Dendritic cell treated with granulocyte-macrophage colony-stimulating factor and Interleukin-4, amounts not matched to agents 40 ng/mL and 50 ng/mL, for 4 days (primary cell): Measurements from ENCODE around the gene CSK.

Experiments
- H3K27ac Mint-ChIP-seq: one replicate; pipeline ENCODE4 v1.8.0; 2022; ENCODE audit warnings: mild to moderate bottlenecking, mixed read lengths
- H3K27me3 Mint-ChIP-seq: one replicate; pipeline ENCODE4 v1.8.0; 2022; ENCODE audit warnings: mild to moderate bottlenecking, mixed read lengths
- H3K36me3 Mint-ChIP-seq: one replicate; pipeline ENCODE4 v1.8.0; 2022; ENCODE audit warnings: low read depth, mixed read lengths
- H3K4me1 Mint-ChIP-seq: one replicate; pipeline ENCODE4 v1.8.0; 2022; ENCODE audit warnings: low read depth, mixed read lengths
- H3K4me3 Mint-ChIP-seq: one replicate; pipeline ENCODE4 v1.8.0; 2022; ENCODE audit warnings: mild to moderate bottlenecking, moderate library complexity, mixed read lengths
- H3K9me3 Mint-ChIP-seq: one replicate; pipeline ENCODE4 v1.8.0; 2022; ENCODE audit warnings: mixed read lengths
- intact Hi-C: fragments of 100-400 bp; cut with micrococcal nuclease; formaldehyde crosslinking; loops from one replicate; pipeline ENCODE4 v1.15.0; 2022

The CSK gene

GRCh38 chr15:74809242-74809641, 27.4 kb downstream of the CSK start:
- H3K9me3 Mint-ChIP-seq, result no peaks in the 10 kb centered on the region
- peaks cover 6% of the 10 kb centered on the region for H3K4me1 Mint-ChIP-seq
- H3K36me3 Mint-ChIP-seq, result peaks cover 9% of the 10 kb centered on the region
- H3K27ac Mint-ChIP-seq, result no peak overlapping the region
- no peak overlapping the region for H3K4me3 Mint-ChIP-seq
- peaks cover 12% of the 10 kb centered on the region for H3K27me3 Mint-ChIP-seq
- intact Hi-C loops, result no loop called here

- Mint-ChIP-seq H3K27me3 (peaks cover 12% of the 10 kb centered on the region), H3K36me3 (peaks cover 2% of the 10 kb centered on the region), H3K27ac (no peak overlapping the region), H3K4me3 (no peak overlapping the region), H3K9me3 (no peaks in the 10 kb centered on the region), H3K4me1 (peaks cover 5% of the 10 kb centered on the region)
- intact Hi-C loops, result no loop called here
Observed at GRCh38 chr15:74809956-74810355, 28.1 kb downstream of the CSK start.

DNA sequence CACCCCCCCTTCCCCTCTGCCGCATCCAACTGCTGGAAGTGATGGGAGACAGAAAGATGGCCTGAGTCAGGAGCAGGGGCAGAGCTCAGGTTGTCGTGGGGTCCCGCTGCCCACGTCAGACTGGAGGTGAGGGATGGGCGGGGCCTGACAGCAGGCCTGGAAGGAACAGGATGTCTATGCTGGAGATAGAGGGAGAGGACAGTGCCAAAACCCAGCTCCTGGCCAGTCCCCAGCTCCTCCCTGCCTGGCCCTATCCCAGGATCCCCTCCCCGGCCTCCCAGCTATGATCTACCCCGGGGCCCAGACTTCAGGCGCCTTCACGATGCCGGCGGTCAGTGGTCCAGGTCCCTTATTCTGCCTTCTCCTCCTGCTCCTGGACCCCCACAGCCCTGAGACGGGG, 30.7 kb downstream of the CSK start, which contains the start of gene LMAN1L:
Gene LMAN1L, plus strand, starts transcription at position 303 of the 400 bp plus-strand sequence. Its CDS starts 20 bp downstream, at position 323.
- H3K27ac Mint-ChIP-seq, result no peak within 1 kb of the TSS
- H3K36me3 Mint-ChIP-seq, result no peaks in the 10 kb centered on the region
- H3K4me3 Mint-ChIP-seq, result no peak within 1 kb of the TSS
- peaks cover 18% of the 10 kb centered on the region for H3K27me3 Mint-ChIP-seq
- H3K4me1 Mint-ChIP-seq, result peaks cover 11% of the 10 kb centered on the region
- intact Hi-C loops, result no loop called here
- H3K9me3 Mint-ChIP-seq, result no peaks in the 10 kb centered on the region

DNA sequence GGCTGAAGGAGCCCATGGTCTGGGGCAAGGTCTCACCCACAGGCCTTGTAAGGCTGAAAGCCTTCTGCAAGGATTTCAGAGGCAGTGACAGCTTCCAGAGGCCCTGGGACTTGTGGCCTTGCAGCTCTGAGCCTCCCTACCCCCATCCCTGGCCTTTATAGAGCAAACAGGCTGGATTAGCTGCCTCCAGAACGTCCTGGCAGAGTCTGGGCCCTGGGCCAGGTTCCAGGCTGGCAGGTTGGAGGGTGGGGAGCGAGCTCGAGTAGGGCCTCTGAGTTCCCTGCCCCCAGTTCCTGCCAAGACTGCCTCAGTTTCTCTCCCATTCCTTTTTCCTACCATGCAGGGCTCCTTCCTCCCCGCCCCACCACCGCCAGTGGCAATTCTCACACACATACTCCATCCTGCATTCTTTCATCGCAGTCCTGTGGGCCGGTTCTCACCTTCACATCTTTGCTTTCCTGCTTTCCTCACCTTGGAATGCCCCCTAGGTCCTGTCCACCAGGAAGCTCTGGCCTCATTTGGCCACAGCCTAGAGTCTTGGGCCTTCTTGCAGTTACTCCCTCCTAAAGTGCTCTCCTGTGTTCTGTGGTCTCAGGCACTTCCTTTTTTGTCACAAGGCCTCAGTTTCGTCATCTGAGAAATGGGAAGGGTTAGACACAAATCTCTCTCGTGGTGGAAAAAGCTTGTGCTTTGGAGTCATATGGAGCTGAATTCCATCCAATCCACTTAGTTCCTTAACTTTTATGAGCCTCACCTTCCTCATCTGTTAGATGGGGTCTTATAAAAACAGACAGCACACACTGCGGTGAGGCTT, 33.4 kb downstream of the CSK start:
- Mint-ChIP-seq H3K27me3 (peaks cover 15% of the 10 kb centered on the region), H3K4me1 (peaks cover 25% of the 10 kb centered on the region), H3K27ac (no peak overlapping the region), H3K4me3 (no peak overlapping the region), H3K36me3 (no peaks in the 10 kb centered on the region), H3K9me3 (no peaks in the 10 kb centered on the region)
- intact Hi-C loops, result no loop called here

GRCh38 chr15:74815961-74816360, 34.1 kb downstream of the CSK start:
- Mint-ChIP-seq H3K4me1 (peaks cover 26% of the 10 kb centered on the region), H3K4me3 (no peak overlapping the region), H3K27me3 (peaks cover 15% of the 10 kb centered on the region), H3K36me3 (no peaks in the 10 kb centered on the region), H3K9me3 (no peaks in the 10 kb centered on the region), H3K27ac (no peak overlapping the region)
- intact Hi-C loops, result no loop called here

DNA sequence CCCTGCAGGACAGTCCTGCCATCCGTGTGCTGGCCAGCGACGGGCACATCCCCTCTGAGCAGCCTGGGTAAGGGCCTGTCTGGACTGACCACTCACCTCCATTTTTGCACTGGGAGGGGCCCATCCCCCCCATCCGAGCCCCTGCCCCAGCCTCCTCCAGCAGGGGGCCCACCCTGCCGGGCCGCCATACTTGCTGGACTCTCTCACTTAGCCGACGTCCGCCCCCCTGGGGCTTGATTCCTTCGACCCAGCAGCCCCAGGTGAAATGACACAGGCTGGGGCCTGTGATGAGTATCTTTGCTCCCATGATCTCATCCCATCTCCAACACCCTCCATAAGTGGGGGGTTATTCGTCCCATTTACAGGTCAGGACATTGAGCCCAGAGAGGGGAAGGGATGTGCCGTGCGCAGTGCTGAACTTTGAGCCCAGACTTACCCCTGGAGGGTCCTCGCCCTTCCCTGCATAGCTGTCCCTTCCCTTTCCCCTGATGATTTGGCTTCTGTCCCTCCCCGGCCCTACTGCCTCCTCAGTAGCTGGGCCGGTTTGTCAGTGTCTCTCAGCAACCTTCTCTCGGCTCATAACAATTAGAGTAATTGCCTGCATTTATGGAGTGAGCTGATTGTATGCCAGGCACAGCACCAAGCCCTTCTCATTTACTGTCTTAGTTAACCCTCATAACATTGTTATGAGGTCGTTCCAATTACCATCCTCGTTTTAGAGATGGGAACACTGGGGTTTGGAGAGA, 34.9 kb downstream of the CSK start:
- peaks cover 30% of the 10 kb centered on the region for H3K4me1 Mint-ChIP-seq
- H3K27ac Mint-ChIP-seq, result no peak overlapping the region

DNA sequence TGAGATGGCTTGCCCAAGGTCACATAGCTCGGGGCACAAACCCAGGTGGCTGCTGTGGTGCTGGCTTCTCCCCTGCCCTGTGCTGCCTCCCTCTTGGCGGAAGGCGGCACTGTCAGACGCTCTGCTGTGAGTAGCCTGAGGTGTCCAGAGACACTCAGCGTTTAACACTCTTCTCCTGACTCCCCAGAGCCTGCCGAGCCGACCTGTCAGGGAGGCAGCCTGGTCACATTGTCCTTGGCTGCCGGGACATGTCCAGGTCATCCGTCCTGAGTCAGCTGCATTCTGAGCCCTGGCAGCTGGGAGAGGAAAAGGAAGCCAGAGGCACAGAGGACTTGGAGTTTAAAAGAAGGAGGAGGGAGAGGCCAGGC, 35.5 kb downstream of the CSK start:
- Mint-ChIP-seq H3K4me1 (peaks cover 30% of the 10 kb centered on the region), H3K9me3 (no peaks in the 10 kb centered on the region), H3K27me3 (peaks cover 15% of the 10 kb centered on the region), H3K36me3 (no peaks in the 10 kb centered on the region), H3K27ac (no peak overlapping the region), H3K4me3 (no peak overlapping the region)
- intact Hi-C loops, result no loop called here

More for the DNA sequence above, 34.9 kb downstream of the CSK start:
- Mint-ChIP-seq H3K4me3 (no peak overlapping the region), H3K36me3 (no peaks in the 10 kb centered on the region), H3K9me3 (no peaks in the 10 kb centered on the region), H3K27me3 (peaks cover 15% of the 10 kb centered on the region)
- intact Hi-C loops, result no loop called here

GRCh38 chr15:74820056-74820455, 38.2 kb downstream of the CSK start:
- Mint-ChIP-seq H3K27me3 (peaks cover 27% of the 10 kb centered on the region), H3K27ac (no peak overlapping the region), H3K36me3 (no peaks in the 10 kb centered on the region), H3K4me1 (peaks cover 30% of the 10 kb centered on the region), H3K9me3 (no peaks in the 10 kb centered on the region), H3K4me3 (no peak overlapping the region)
- intact Hi-C loops, result no loop called here

GRCh38 chr15:74821091-74821789, 39.4 kb downstream of the CSK start:
- intact Hi-C loops, result no loop called here
- Mint-ChIP-seq H3K36me3 (no peaks in the 10 kb centered on the region), H3K4me1 (peaks cover 23% of the 10 kb centered on the region), H3K9me3 (no peaks in the 10 kb centered on the region), H3K27me3 (peaks cover 38% of the 10 kb centered on the region), H3K27ac (no peak overlapping the region), H3K4me3 (no peak overlapping the region)

DNA sequence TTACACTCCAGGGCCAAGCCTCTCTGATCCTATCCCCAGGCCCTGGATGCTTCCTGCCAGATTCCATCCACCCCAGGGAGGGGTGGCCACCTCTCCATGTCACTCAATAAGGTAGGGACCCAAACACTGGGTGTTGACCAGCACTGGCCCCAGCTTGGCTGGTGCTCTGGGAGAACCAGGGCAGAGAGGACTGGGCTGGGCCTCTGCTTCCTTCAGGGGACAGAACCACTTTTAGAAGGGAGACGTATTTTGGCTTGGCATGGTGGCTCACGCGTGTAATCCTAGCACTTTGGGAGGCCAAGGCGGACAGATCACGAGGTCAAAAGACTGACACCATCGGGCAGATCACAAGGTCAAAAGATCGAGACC, 39.9 kb downstream of the CSK start:
- intact Hi-C loops, result no loop called here
- H3K9me3 Mint-ChIP-seq, result no peaks in the 10 kb centered on the region
- H3K36me3 Mint-ChIP-seq, result no peaks in the 10 kb centered on the region
- no peak overlapping the region for H3K27ac Mint-ChIP-seq
- H3K27me3 Mint-ChIP-seq, result peaks cover 39% of the 10 kb centered on the region
- H3K4me3 Mint-ChIP-seq, result no peak overlapping the region
- peaks cover 28% of the 10 kb centered on the region for H3K4me1 Mint-ChIP-seq

- Mint-ChIP-seq H3K27me3 (peaks cover 41% of the 10 kb centered on the region), H3K4me1 (peaks cover 28% of the 10 kb centered on the region), H3K27ac (no peak overlapping the region), H3K4me3 (no peak overlapping the region), H3K9me3 (no peaks in the 10 kb centered on the region), H3K36me3 (no peaks in the 10 kb centered on the region)
- intact Hi-C loops, result no loop called here
Observed at GRCh38 chr15:74822233-74822632, 40.4 kb downstream of the CSK start.

DNA sequence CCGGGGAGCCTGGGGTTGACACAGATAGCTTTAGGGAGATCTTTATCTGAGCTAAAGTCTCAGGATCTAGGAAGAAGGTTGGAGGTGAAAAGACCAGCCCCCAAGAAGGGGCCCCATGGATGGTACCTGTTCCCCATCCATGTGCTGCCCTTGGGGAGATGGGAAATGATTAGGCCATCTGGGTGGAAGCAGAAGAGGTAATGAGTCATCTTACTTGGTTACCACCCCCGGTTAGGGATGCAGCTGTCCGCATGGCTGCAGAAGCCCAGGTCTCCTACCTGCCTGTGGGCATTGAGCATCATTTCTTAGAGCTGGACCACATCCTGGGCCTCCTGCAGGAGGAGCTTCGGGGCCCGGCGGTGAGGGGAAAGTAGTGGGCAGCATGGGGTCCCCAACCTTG, 41.4 kb downstream of the CSK start:
- H3K36me3 Mint-ChIP-seq, result no peaks in the 10 kb centered on the region
- no peak overlapping the region for H3K4me3 Mint-ChIP-seq
- peaks cover 18% of the 10 kb centered on the region for H3K4me1 Mint-ChIP-seq
- intact Hi-C loops, result no loop called here
- peaks cover 48% of the 10 kb centered on the region for H3K27me3 Mint-ChIP-seq
- H3K27ac Mint-ChIP-seq, result no peak overlapping the region
- H3K9me3 Mint-ChIP-seq, result no peaks in the 10 kb centered on the region

DNA sequence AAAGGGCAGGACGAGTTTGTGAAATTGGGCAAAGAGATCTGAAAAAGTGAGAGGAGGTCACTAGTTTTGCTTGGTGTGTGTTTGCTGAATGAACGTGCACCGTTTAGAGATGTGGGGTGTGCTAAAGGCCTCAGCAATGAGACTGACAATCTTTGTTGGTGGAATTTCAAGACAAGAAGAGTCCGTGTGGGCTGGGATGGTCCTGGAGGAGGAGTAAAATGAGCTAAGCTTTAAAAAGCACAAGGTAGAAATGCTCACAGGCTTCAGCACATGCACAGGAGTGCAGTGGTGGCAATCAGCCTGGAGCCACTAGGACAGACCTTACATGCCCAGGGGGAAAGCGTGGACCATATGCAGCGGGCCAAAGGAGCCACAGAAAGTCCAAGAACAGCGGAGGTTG, 43.1 kb downstream of the CSK start:
- H3K36me3 Mint-ChIP-seq, result no peaks in the 10 kb centered on the region
- H3K27ac Mint-ChIP-seq, result no peak overlapping the region
- H3K9me3 Mint-ChIP-seq, result no peaks in the 10 kb centered on the region
- intact Hi-C loops, result no loop called here
- no peak overlapping the region for H3K4me3 Mint-ChIP-seq
- H3K27me3 Mint-ChIP-seq, result peaks cover 56% of the 10 kb centered on the region
- peaks cover 10% of the 10 kb centered on the region for H3K4me1 Mint-ChIP-seq

- Mint-ChIP-seq H3K9me3 (no peaks in the 10 kb centered on the region), H3K27me3 (peaks cover 56% of the 10 kb centered on the region), H3K27ac (no peak overlapping the region), H3K4me1 (peaks cover 10% of the 10 kb centered on the region), H3K4me3 (no peak overlapping the region), H3K36me3 (no peaks in the 10 kb centered on the region)
- intact Hi-C loops, result no loop called here
Observed at GRCh38 chr15:74825866-74826265, 44.0 kb downstream of the CSK start.
